ENCODE data around the gene SELENOO.

DNA sequence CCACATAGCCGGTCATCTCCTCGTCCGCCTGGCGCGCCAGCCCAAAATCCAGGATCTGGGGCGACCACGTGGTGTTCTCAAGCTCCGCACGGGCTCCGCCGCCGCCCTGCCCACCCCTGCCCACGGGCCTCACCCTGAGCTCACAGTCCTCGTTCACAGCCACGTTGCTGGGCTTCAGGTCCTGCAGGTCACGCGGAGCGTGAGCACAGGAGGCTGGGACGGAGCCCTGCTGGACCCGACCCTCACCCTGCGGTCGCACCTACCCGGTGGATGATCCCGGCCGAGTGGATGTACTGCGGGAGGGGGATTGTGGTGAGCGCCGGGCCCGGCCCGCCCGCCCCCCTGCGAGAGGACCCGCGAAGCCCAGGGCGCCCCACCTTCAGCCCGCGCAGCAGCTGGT lies 66.2 kb downstream of the SELENOO start:
- TF ChIP-seq, protein P1, sequence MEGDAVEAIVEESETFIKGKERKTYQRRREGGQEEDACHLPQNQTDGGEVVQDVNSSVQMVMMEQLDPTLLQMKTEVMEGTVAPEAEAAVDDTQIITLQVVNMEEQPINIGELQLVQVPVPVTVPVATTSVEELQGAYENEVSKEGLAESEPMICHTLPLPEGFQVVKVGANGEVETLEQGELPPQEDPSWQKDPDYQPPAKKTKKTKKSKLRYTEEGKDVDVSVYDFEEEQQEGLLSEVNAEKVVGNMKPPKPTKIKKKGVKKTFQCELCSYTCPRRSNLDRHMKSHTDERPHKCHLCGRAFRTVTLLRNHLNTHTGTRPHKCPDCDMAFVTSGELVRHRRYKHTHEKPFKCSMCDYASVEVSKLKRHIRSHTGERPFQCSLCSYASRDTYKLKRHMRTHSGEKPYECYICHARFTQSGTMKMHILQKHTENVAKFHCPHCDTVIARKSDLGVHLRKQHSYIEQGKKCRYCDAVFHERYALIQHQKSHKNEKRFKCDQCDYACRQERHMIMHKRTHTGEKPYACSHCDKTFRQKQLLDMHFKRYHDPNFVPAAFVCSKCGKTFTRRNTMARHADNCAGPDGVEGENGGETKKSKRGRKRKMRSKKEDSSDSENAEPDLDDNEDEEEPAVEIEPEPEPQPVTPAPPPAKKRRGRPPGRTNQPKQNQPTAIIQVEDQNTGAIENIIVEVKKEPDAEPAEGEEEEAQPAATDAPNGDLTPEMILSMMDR (IDR thresholded peaks at IDR 0.05; ENCODE audit: low read depth, low read length, poor library complexity, severe bottlenecking): no peak
- TF ChIP-seq EZH2phosphoT487 (IDR thresholded peaks at IDR 0.05; ENCODE audit: borderline replicate concordance, low read length): no peak
